ENCODE results near the gene FTH1.

DNA sequence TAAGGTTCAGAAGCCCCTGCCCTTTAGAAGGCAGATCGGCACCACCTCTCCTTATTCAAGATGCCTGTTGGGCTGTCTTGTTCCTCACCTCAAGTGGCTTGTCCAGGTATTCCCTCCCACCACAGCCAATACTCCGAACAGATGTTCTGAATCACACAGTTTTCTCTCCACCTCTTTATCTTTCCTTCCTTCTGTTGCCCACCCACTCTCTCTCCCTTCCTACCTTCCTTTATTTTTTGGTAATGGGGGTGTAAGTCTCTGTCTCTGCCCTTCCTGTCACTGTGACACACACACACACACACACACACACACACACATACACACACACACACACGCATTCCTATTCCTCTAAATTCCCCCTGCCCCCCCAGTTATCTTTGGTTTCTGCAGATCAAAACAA, 8.8 kb downstream of the FTH1 start:
- TF ChIP-seq, protein P1, sequence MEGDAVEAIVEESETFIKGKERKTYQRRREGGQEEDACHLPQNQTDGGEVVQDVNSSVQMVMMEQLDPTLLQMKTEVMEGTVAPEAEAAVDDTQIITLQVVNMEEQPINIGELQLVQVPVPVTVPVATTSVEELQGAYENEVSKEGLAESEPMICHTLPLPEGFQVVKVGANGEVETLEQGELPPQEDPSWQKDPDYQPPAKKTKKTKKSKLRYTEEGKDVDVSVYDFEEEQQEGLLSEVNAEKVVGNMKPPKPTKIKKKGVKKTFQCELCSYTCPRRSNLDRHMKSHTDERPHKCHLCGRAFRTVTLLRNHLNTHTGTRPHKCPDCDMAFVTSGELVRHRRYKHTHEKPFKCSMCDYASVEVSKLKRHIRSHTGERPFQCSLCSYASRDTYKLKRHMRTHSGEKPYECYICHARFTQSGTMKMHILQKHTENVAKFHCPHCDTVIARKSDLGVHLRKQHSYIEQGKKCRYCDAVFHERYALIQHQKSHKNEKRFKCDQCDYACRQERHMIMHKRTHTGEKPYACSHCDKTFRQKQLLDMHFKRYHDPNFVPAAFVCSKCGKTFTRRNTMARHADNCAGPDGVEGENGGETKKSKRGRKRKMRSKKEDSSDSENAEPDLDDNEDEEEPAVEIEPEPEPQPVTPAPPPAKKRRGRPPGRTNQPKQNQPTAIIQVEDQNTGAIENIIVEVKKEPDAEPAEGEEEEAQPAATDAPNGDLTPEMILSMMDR (IDR thresholded peaks at IDR 0.05 in 8 of 11, conservative IDR thresholded peaks at IDR 0.05 in 3 of 11): no peak
- TF ChIP-seq POLR2A (IDR thresholded peaks at IDR 0.05) (no peak), POLR2AphosphoS5 (IDR thresholded peaks at IDR 0.05) (no peak)
